Pons (tissue), 1 donor: ENCODE data around the gene MIF.
A peak's percentile ranks its signal among the peaks of the same experiment; 100 is the strongest.
"Not testable (repeated sequence)": the region's sequence is repeated elsewhere in the genome, so short reads cannot be mapped to it uniquely, and the experiment has no call there.

Experiments
- DNase-seq: peaks from one replicate; pipeline ENCODE4 v3.0.0-alpha.2; 2016; ENCODE audit warnings: low spot score

MIF gene

GRCh38 chr22:23903328-23903971 is 9.3 kb downstream of the MIF start:
- no peak for DNase-seq

- peak; percentile 82 for DNase-seq
Measured at GRCh38 chr22:23904573-23905254, 10.5 kb downstream of the MIF start.

GRCh38 chr22:23906641-23907040 is 12.5 kb downstream of the MIF start:
- no peak for DNase-seq

GRCh38 chr22:23907423-23907822 is 13.2 kb downstream of the MIF start:
- DNase-seq: not testable (repeated sequence)

GRCh38 chr22:23908587-23909205 is 14.5 kb downstream of the MIF start:
- DNase-seq: no peak

- no peak for DNase-seq
Measured at GRCh38 chr22:23909296-23909898, 15.2 kb downstream of the MIF start.

- no peak for DNase-seq
Measured at GRCh38 chr22:23910496-23911190, 16.5 kb downstream of the MIF start.

GRCh38 chr22:23911318-23911980 is 17.3 kb downstream of the MIF start:
- DNase-seq: no peak

GRCh38 chr22:23912293-23912903 is 18.2 kb downstream of the MIF start:
- DNase-seq: no peak

GRCh38 chr22:23913306-23913660 is 19.1 kb downstream of the MIF start:
- DNase-seq: no peak

GRCh38 chr22:23913661-23914353 is 19.6 kb downstream of the MIF start:
- peak; percentile 98 for DNase-seq

- DNase-seq: no peak
Measured at GRCh38 chr22:23915290-23915689, 21.1 kb downstream of the MIF start.

GRCh38 chr22:23920267-23920611 is 26.1 kb downstream of the MIF start:
- not testable (repeated sequence) for DNase-seq

GRCh38 chr22:23921586-23922201 is 27.5 kb downstream of the MIF start:
- DNase-seq: not testable (repeated sequence)

- DNase-seq: no peak
Measured at GRCh38 chr22:23922921-23923320, 28.7 kb downstream of the MIF start.

GRCh38 chr22:23925020-23925606 is 30.9 kb downstream of the MIF start:
- DNase-seq: no peak

GRCh38 chr22:23926561-23926960 is 32.4 kb downstream of the MIF start:
- no peak for DNase-seq

GRCh38 chr22:23938328-23939016 is 44.3 kb downstream of the MIF start:
- no peak for DNase-seq

GRCh38 chr22:23939017-23939357 is 44.8 kb downstream of the MIF start:
- no peak for DNase-seq

- not testable (repeated sequence) for DNase-seq
Measured at GRCh38 chr22:23940166-23940565, 46.0 kb downstream of the MIF start.
